Fibroblast of mammary gland (primary cell): ENCODE results near the gene TAF11L3.
"Not testable (repeated sequence)": the region's sequence is repeated elsewhere in the genome, so short reads cannot be mapped to it uniquely, and the experiment has no call there.

Experiments
- DNase-seq: peaks from one replicate; pipeline ENCODE4 v3.0.0-alpha.2; 2010; ENCODE audit warnings: low read depth
- H3K4me3 ChIP-seq: 2 replicates; pipeline ENCODE4 v1.5.1; 2011; ENCODE audit warnings: low read depth, mild to moderate bottlenecking, low read length, moderate library complexity; ENCODE audit not compliant: control insufficient read depth
- TF ChIP-seq, protein P1 (sequence below): conservative IDR thresholded peaks from 2 replicates; pipeline ENCODE4 v1.5.1; 2011; ENCODE audit warnings: low read depth, low read length, inconsistent platforms; ENCODE audit not compliant: control insufficient read depth, insufficient read depth

The TAF11L3 gene

DNA sequence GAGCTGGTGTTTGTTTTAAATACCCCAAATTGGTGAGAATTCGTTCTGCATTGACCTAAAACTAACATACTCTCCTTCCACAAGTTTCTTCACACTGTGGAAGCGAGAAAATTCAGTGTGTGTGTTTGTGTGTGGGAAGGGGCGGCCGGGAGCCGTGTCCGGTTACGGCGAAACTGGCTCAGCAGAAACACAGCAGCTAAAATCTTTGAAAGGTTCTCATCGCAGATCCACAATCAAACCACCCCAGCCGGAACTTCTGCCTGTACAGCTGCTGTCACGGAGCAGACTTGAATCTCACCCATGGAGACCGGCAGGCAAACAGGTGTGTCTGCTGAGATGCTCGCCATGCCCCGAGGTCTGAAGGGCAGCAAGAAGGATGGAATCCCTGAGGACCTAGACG is at the start of gene TAF11L3:
TSS of gene TAF11L3 (plus strand) at position 301 of the 400 bp plus-strand sequence.
- H3K4me3 ChIP-seq, DNase-seq: not testable (repeated sequence)

DNA sequence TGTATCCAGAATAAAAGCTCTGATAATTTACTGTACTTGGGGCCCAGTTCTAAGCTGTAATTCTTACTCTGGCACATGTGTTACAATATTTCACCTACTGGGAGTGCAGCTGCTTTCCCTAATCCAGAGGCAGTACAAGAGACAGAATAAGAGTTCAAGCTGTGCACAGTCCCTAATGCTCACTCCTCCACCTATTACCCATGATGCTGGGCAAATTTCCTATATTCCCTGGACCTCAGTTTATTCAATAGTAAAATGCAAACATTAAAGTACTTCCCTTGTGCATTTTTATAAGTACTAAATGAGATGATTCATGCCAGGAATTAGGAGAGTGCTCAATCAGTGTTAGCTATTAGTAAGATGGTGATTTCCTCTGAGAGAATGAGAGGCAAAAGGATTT is 48.1 kb upstream of the TAF11L3 start:
- H3K4me3 ChIP-seq, result no peak overlapping the region
- TF ChIP-seq, protein P1, sequence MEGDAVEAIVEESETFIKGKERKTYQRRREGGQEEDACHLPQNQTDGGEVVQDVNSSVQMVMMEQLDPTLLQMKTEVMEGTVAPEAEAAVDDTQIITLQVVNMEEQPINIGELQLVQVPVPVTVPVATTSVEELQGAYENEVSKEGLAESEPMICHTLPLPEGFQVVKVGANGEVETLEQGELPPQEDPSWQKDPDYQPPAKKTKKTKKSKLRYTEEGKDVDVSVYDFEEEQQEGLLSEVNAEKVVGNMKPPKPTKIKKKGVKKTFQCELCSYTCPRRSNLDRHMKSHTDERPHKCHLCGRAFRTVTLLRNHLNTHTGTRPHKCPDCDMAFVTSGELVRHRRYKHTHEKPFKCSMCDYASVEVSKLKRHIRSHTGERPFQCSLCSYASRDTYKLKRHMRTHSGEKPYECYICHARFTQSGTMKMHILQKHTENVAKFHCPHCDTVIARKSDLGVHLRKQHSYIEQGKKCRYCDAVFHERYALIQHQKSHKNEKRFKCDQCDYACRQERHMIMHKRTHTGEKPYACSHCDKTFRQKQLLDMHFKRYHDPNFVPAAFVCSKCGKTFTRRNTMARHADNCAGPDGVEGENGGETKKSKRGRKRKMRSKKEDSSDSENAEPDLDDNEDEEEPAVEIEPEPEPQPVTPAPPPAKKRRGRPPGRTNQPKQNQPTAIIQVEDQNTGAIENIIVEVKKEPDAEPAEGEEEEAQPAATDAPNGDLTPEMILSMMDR, result no peak

DNA sequence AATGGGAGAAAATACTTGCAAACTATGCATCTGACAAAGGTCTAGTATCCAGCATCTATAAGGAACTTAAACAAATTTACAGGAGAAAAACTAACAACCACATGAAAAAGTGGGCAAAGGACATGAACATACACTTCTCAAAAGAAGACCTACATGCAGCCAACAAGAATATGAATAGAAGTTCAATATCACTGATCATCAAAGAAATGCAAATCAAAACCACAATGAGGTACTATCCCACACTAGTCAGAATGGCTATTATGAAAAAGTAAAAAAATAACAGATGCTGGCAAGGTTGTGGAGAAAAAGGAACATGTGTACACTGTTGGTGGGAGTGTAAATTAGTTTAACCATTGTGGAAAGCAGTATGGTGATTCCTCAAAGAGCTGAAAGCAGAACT is 43.1 kb upstream of the TAF11L3 start:
- not testable (repeated sequence) for H3K4me3 ChIP-seq, DNase-seq

More for the DNA sequence above, 48.1 kb upstream of the TAF11L3 start:
- DNase-seq, result no peak

DNA sequence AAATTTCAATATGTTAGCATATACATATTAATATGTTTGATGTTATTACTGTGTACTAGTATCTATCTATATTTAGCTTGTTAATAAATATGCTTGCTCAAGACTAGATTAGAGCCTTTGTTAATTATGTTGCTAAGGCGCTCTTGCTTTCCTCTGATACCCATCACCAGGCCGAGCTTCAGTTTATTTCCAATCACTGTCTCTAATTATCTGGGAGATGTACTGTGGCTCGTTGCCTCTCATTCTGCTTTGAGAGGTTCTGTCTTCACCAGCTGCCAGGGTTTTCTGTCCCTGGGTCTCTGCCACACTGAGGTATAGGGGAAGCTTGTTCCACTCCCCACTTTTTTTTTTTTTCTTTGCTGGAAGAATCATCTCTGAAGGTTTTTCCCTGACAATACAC is 41.1 kb upstream of the TAF11L3 start:
- no peak for DNase-seq
- no peak overlapping the region for H3K4me3 ChIP-seq
- TF ChIP-seq, protein P1, result no peak

DNA sequence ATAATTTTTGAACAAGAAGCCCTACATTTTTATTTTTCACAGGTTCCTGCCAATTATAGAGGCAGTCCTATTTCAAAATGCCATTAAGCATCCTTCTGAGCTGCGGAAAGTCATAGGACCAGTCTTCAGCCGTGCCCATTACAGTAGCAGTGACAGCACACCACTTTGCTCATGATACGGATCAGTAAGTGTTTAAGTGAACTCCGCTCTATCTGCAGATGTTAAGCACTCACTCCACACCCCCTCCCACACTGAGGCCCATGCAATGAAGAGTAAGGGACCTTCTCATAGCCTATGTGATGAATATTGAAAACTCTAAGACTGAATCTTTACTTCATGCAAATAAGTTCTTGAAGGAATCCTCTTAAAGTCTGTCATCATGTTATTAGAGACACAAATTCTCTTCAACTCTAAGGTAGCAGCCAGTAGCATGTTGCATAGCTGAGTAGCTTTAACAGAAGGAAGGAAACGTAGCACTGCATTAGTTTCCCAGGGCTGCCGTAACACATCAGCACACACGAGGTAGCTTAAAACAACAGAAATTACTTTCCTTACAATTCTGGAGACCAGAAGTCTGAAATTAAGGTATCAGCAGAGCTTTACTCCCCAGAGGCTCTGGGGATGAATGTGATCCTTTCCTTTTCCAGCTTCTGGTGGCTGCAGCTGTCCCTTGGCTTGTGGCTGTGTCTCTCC is 40.4 kb upstream of the TAF11L3 start:
- TF ChIP-seq, protein P1, result no peak
- no peak for DNase-seq
- H3K4me3 ChIP-seq, result no peak overlapping the region

DNA sequence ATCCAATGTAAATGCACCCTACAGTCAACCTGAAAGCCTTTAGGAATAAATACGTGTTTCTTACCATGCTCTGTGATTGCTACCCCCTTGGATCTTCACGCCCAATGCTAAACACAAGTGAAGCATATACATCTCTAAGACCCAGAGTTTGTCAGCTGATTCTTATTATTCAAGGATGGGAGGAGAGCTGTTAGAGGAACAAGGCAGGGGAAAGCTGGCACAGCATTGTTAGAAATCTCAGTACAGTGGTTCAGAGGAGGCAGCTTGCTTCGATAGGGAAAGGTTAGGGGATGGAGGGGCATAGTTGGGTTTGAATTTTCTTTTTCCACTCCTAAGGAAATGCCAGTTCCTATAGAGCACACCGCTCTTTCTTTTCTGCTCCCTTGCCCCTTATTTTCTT is 36.8 kb upstream of the TAF11L3 start:
- no peak for DNase-seq
- no peak overlapping the region for H3K4me3 ChIP-seq
- TF ChIP-seq, protein P1, result no peak

DNA sequence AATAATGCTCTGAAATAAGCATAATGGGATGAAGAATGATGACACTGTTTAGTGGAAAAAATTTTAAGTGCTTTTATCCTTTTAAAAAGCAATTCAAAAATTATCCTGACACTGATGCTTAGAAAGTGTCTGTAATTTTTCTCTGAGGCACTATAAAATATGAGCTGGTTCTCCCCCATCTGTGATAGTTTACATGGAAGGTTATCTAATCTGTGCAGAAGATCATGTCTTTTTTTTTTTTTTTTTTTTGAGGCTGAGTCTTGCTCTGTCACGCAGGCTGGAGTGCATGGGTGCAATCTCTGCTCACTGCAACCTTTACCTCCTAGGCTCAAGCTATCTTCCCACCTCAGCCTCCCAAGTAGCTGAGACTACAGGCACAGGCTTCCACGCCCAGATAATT is 35.4 kb upstream of the TAF11L3 start:
- TF ChIP-seq, protein P1, result no peak
- no peak for DNase-seq
- no peak overlapping the region for H3K4me3 ChIP-seq

DNA sequence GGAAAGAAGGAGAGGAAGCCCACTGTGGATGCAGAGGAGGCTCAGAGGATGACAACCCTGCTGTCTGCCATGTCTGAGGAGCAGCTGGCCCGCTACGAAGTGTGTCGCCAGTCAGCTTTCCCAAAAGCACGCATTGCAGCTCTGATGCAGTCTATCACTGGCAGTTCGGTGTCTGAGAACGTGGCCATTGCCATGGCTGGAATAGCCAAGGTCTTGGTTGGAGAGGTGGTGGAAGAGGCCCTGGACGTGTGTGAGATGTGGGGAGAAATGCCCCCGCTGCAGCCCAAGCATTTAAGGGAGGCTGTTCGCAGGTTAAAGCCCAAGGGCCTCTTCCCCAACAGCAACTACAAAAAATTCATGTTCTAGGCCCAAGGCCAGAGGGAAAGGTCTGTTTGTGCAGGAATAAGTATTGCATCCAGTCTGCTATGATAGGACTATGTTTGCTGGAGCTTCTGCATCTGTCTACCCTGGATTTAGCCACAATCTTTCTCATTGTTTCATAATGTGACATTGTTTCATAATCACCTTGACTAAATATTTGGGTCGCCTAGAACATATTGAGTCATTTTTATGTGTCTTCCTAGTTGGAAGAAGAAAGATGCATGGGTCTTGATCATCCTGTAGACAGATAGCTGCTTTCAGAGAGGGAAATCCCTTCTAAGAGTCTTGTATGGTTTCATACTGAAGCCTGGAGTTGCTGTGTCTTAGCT is 31.5 kb upstream of the TAF11L3 start:
- not testable (repeated sequence) for DNase-seq

More for the DNA sequence above, 31.5 kb upstream of the TAF11L3 start:
- not testable (repeated sequence) for H3K4me3 ChIP-seq
